Common myeloid progenitor, CD34-positive (primary cell): ENCODE data around the gene ZYG11A.
"Not testable (repeated sequence)": the region's sequence is repeated elsewhere in the genome, so short reads cannot be mapped to it uniquely, and the experiment has no call there.

Experiments used
- CTCF ChIA-PET: fragments of 350-600 bp; sonication (Branson Sonifier 250); formaldehyde crosslinking; loops from one replicate; lab custom pipeline; 2021; ENCODE audit warnings: antibody characterized with exemption; lab: Charles Lee
- POLR2A ChIA-PET: fragments of 350-600 bp; sonication (Branson Sonifier 250); formaldehyde crosslinking; loops from one replicate; lab custom pipeline; 2021; ENCODE audit warnings: antibody characterized with exemption; lab: Charles Lee
- DNase-seq, 3 donors: peaks; one replicate each; pipeline versions ENCODE4 v3.0.0 to v3.0.0-alpha.2; 2013
- H3K27ac ChIP-seq, 2 experiments: 1 replicate in 1 of 2; 2 replicates in 1 of 2; pipeline ENCODE4 v1.7.0; 2013; ENCODE audit warnings: inconsistent platforms in 2 of 2, low read length in 2 of 2, mild to moderate bottlenecking in 2 of 2, low read depth in 1 of 2, moderate library complexity in 1 of 2; ENCODE audit not compliant: severe bottlenecking in 2 of 2, insufficient read depth in 1 of 2, poor library complexity in 1 of 2
- H3K27me3 ChIP-seq, 5 experiments: replicated peaks in 2 of 5; 1 replicate in 3 of 5; 2 replicates in 2 of 5; pipeline versions ENCODE4 v1.6.1 to v1.7.0; 2013; ENCODE audit warnings: low read length in 4 of 5, mild to moderate bottlenecking in 2 of 5, moderate library complexity in 2 of 5, inconsistent platforms in 1 of 5; ENCODE audit not compliant: insufficient read depth in 5 of 5, control insufficient read depth in 4 of 5
- H3K36me3 ChIP-seq, 4 experiments: 1 replicate in 2 of 4; 2 replicates in 2 of 4; pipeline versions ENCODE4 v1.6.1 to v1.7.0; 2013; ENCODE audit warnings: low read length in 3 of 4, control low read depth in 1 of 4, mild to moderate bottlenecking in 1 of 4; ENCODE audit not compliant: control insufficient read depth in 4 of 4, insufficient read depth in 4 of 4
- H3K4me1 ChIP-seq, 4 experiments: 1 replicate in 3 of 4; 2 replicates in 1 of 4; pipeline versions ENCODE4 v1.6.1 to v1.7.1; 2013; ENCODE audit warnings: low read length in 3 of 4, mild to moderate bottlenecking in 3 of 4, control low read depth in 1 of 4, inconsistent platforms in 1 of 4, moderate library complexity in 1 of 4; ENCODE audit not compliant: control insufficient read depth in 4 of 4, insufficient read depth in 4 of 4; ENCODE audit errors: control extremely low read depth in 1 of 4
- H3K4me3 ChIP-seq, 7 experiments: 1 replicate in 4 of 7; 2 replicates in 3 of 7; pipeline versions ENCODE4 v1.5.1 to v1.7.0; 2013; ENCODE audit warnings: mild to moderate bottlenecking in 7 of 7, low read length in 6 of 7, moderate library complexity in 6 of 7, inconsistent platforms in 2 of 7, low read depth in 2 of 7, control low read depth in 1 of 7; ENCODE audit not compliant: insufficient read depth in 4 of 7, control insufficient read depth in 1 of 7; ENCODE audit errors: extremely low read depth in 1 of 7
- H3K9me3 ChIP-seq, 5 experiments: 1 replicate in 4 of 5; 2 replicates in 1 of 5; pipeline versions ENCODE4 v1.6.1 to v1.7.1; 2013; ENCODE audit warnings: low read length in 4 of 5, mild to moderate bottlenecking in 2 of 5, inconsistent platforms in 1 of 5, low read depth in 1 of 5, moderate library complexity in 1 of 5; ENCODE audit not compliant: control insufficient read depth in 4 of 5, insufficient read depth in 2 of 5; ENCODE audit errors: control extremely low read depth in 1 of 5
- WGBS: methylation state at CpG from one replicate; pipeline ENCODE4 v1.1.5; 2013; ENCODE audit not compliant: insufficient coverage; 5-methylcytosine and 5-hydroxymethylcytosine counted together

The ZYG11A gene

DNA sequence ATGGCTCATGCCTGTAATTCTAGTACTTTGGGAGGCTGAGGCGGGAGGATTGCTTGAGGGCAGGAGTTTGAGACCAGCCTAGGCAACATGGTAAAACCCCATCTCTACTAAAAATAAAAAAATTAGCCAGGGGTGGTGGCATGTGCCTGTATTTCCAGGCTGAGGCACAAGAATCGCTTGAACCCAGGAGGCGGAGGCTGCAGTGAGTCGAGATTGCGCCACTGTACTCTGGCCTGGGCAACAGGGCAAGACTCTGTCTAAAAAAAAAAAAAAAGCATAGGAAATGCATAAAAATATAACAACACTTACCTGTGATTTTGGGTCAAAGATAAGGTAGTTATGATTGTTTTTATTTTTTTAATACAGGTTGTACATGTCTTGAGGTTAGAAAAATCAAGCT, 21.7 kb upstream of the ZYG11A start:
- 100% methylated on average over 1 of the region's 5 CpGs for WGBS
- DNase-seq, CTCF ChIA-PET, H3K4me3 ChIP-seq, H3K27ac ChIP-seq, H3K9me3 ChIP-seq, H3K27me3 ChIP-seq, H3K4me1 ChIP-seq: not testable (repeated sequence)
- H3K36me3 ChIP-seq = peaks cover 6 to 27% (median 17%) of the 10 kb centered on the region in 4 experiments
- POLR2A ChIA-PET = interaction anchor here (0.6 kb wide), 1 partner anchor 348 kb away, joined by 4 read pairs; no protein-coding TSS in a partner anchor

DNA sequence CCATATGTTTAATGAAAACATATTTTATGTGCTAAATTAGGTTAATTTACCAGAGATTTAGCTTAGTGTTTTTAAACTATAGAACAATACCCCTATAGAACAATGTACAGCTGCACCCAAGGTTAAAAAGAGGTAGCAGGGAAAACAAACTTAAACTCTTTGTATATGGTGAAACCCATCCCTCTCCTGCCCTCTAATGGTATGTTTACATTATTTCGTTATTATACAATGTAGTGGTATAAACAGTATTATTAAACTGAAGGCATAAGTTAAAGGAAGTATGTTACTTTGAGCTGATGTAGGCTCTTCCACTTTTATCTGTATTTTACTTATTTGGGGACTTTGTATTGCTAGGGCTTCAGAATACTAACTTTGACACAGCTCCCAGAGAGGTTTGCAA, 16.7 kb upstream of the ZYG11A start:
- Histone ChIP-seq H3K27ac (no peak overlapping the region), H3K4me3 (no peak overlapping the region), H3K9me3 (no peaks in the 10 kb centered on the region), H3K27me3 (no peaks in the 10 kb centered on the region), H3K36me3 (peaks cover 4 to 12% (median 6%) of the 10 kb centered on the region in 4 experiments), H3K4me1 (no peaks in the 10 kb centered on the region)
- ChIA-PET CTCF (interaction anchor here (0.7 to 0.9 kb wide), 2 partner anchors 17 to 139 kb away, joined by 4 to 5 read pairs; partner anchors contain the start of gene ZYG11A), POLR2A (no interaction called here)
- WGBS = no CpG with 5 or more reads among the region's 1 CpG
- DNase-seq = peak in 2 of 3 donors; percentile 51 to 54

DNA sequence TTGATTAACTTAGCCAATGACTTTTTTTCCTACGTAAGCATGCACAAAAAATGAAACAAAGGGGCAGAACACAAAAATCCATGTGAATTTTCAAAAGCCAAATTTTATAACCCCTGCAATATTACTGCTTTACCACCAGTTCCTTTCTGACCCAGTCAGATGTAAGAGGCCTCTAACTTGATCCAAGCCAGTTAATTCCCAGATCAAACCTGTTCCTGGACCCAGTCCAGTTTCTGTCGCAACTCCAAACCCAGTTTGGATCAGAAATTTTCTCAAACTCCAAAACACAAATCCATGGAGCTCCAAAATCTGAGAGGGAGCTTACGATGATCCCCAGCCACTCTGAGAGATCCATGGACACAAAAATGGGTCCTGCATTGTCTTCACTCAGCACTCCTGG, 7.8 kb upstream of the ZYG11A start:
- Histone ChIP-seq H3K4me3 (no peak overlapping the region), H3K27ac (no peak overlapping the region), H3K36me3 (no peaks in the 10 kb centered on the region), H3K27me3 (peaks cover 0 to 3% (median 0%) of the 10 kb centered on the region in 5 experiments), H3K4me1 (no peaks in the 10 kb centered on the region), H3K9me3 (no peaks in the 10 kb centered on the region)
- DNase-seq = no peak
- WGBS = 96% methylated on average over 3 of the region's 3 CpGs
- CTCF ChIA-PET = no interaction called here
- POLR2A ChIA-PET = no interaction called here

DNA sequence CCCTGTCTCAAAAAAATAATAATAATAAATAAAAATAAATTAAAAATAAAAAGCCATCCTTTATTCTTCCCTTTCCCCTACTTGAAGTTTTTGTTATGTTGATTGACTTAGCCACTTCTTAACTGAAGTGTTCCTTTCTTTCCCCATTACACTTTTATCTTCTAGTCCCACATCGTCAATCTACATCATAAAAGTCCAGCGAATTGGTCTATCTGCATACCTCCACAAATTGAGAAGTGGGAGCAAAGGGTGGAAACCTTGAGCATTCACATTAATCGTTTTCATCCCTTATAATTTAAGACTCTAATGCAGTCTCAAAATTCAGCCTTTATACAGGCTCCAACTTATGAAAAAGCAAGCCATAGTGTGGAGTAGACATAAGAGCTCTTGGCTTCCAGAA, 6.5 kb upstream of the ZYG11A start:
- H3K27me3 ChIP-seq = peaks cover 0 to 8% (median 1%) of the 10 kb centered on the region in 5 experiments
- ChIA-PET POLR2A (no interaction called here), CTCF (no interaction called here)
- no peak overlapping the region for H3K4me3 ChIP-seq
- no peak overlapping the region for H3K27ac ChIP-seq
- no peak for DNase-seq
- H3K9me3 ChIP-seq = no peaks in the 10 kb centered on the region
- H3K36me3 ChIP-seq = no peaks in the 10 kb centered on the region
- no peaks in the 10 kb centered on the region for H3K4me1 ChIP-seq
- 60% methylated on average over 2 of the region's 3 CpGs for WGBS

DNA sequence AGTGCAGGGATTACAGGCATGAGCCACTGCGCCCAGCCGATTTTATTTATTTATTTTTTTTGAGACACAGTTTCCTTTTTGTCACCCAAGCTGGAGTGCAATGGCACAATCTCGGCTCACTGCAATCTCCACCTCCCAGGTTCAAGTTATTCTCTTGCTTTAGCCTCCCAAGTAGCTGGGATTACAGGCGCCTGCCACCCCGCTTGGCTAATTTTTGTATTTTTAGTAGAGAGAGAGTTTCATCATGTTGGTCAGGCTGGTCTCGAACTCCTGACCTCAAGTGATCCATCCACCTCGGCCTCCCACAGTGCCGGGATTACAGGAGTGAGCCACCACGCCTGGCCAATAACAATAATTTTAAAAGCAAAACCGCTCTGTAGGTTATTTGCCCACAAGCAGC, 3.4 kb upstream of the ZYG11A start:
- Histone ChIP-seq H3K27me3 (peaks cover 0 to 38% (median 20%) of the 10 kb centered on the region in 5 experiments), H3K4me1 (peaks cover 0 to 14% (median 8%) of the 10 kb centered on the region in 4 experiments)
- CTCF ChIA-PET, POLR2A ChIA-PET, H3K36me3 ChIP-seq, H3K9me3 ChIP-seq, H3K4me3 ChIP-seq, DNase-seq, H3K27ac ChIP-seq: not testable (repeated sequence)
- 99% methylated on average over 8 of the region's 10 CpGs for WGBS

DNA sequence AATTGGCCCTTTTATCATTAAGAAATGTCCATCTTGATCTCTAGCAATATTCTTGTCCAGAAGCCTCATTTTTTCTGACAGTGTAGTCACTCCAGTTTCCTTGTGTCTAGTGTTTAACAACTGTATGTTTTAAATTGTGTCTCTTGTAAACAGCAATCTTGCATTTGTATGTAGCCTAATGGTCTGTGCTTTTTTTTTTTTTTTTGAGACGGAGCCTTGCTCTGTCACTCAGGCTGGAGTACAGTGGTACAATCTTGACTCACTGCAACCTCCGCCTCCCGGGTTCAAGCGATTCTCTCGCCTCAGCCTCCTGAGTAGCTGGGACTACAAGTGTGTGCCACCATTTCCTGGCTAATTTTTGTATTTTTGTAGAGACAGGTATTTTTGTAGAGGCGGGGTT, 2.6 kb downstream of the ZYG11A start:
- H3K4me3 ChIP-seq, H3K27ac ChIP-seq, H3K36me3 ChIP-seq, H3K9me3 ChIP-seq, DNase-seq, CTCF ChIA-PET, POLR2A ChIA-PET: not testable (repeated sequence)
- H3K27me3 ChIP-seq = peaks cover 0 to 59% (median 24%) of the 10 kb centered on the region in 5 experiments
- peaks cover 0 to 14% (median 8%) of the 10 kb centered on the region in 4 experiments for H3K4me1 ChIP-seq
- WGBS = no CpG with 5 or more reads among the region's 6 CpGs

DNA sequence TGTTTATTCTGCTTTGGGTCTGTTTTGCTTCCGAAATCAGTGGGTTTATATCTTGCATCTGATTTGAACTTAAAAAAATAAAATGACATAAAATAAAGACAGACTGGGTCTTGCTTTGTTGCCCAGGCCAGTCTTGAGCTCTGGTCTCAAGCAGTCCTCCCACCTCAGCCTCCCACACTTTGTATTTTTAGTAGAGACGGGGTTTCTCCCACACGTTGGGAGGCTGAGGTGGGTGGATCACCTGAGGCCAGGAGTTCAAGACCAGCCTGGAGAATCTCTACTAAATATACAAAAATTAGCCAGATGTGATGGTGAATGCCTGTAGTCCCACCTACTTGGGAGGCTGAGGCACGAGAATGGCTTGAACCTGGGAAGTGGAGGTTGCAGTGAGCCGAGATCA, 5.9 kb downstream of the ZYG11A start:
- POLR2A ChIA-PET = no interaction called here
- CTCF ChIA-PET = interaction anchor here (1.1 kb wide), 1 partner anchor 14 kb away, joined by 3 read pairs; no protein-coding TSS in a partner anchor
- peaks cover 0 to under 1% (median under 1%) of the 10 kb centered on the region in 4 experiments for H3K4me1 ChIP-seq
- no peak overlapping the region for H3K4me3 ChIP-seq
- peaks cover 0 to under 1% (median 0%) of the 10 kb centered on the region in 5 experiments for H3K9me3 ChIP-seq
- WGBS = 100% methylated on average over 1 of the region's 5 CpGs
- H3K27ac ChIP-seq = no peak overlapping the region
- H3K36me3 ChIP-seq = no peaks in the 10 kb centered on the region
- DNase-seq = no peak
- H3K27me3 ChIP-seq = peaks cover 0 to 32% (median 11%) of the 10 kb centered on the region in 5 experiments
